Effector CD8-positive, alpha-beta T cell (primary cell): ENCODE measurements around the gene GLIPR2.
"Not testable (repeated sequence)": the region's sequence is repeated elsewhere in the genome, so short reads cannot be mapped to it uniquely, and the experiment has no call there.

Source experiments
- DNase-seq: peaks from one replicate; lab custom pipeline; 2025; lab: John Stamatoyannopoulos, UW

GLIPR2 gene

GRCh38 chr9:36144309-36145232 lies 8.0 kb downstream of the GLIPR2 start:
- DNase-seq = no peak

- DNase-seq = no peak
Measured at GRCh38 chr9:36145970-36146369, 9.4 kb downstream of the GLIPR2 start.

- DNase-seq = no peak
Measured at GRCh38 chr9:36146651-36147050, 10.1 kb downstream of the GLIPR2 start.

- no peak for DNase-seq
Measured at GRCh38 chr9:36147441-36148175, 11.1 kb downstream of the GLIPR2 start.

GRCh38 chr9:36148311-36149051 lies 11.9 kb downstream of the GLIPR2 start:
- peak; percentile 27 for DNase-seq

GRCh38 chr9:36149197-36149596 lies 12.7 kb downstream of the GLIPR2 start:
- DNase-seq = no peak

GRCh38 chr9:36150574-36151315 lies 14.2 kb downstream of the GLIPR2 start:
- DNase-seq = no peak

- peak; percentile 75 for DNase-seq
Measured at GRCh38 chr9:36151316-36152210, 15.0 kb downstream of the GLIPR2 start.

GRCh38 chr9:36152741-36153438 lies 16.4 kb downstream of the GLIPR2 start:
- DNase-seq = no peak

GRCh38 chr9:36153746-36154145 lies 17.2 kb downstream of the GLIPR2 start:
- no peak for DNase-seq

- DNase-seq = no peak
Measured at GRCh38 chr9:36154331-36154952, 17.9 kb downstream of the GLIPR2 start.

- DNase-seq = no peak
Measured at GRCh38 chr9:36156116-36156515, 19.6 kb downstream of the GLIPR2 start.

GRCh38 chr9:36158122-36158521 lies 21.6 kb downstream of the GLIPR2 start:
- DNase-seq = no peak

GRCh38 chr9:36158917-36159316 lies 22.4 kb downstream of the GLIPR2 start:
- no peak for DNase-seq

GRCh38 chr9:36159509-36159908 lies 23.0 kb downstream of the GLIPR2 start:
- not testable (repeated sequence) for DNase-seq

- not testable (repeated sequence) for DNase-seq
Measured at GRCh38 chr9:36160126-36160525, 23.6 kb downstream of the GLIPR2 start.

- no peak for DNase-seq
Measured at GRCh38 chr9:36161187-36161586, 24.7 kb downstream of the GLIPR2 start.

GRCh38 chr9:36162211-36162738 lies 25.7 kb downstream of the GLIPR2 start:
- DNase-seq = no peak
